Right atrium auricular region (tissue), 2 donors: ENCODE measurements around the gene AMZ1. TPM values are rescaled to one million over a fixed set of nuclear protein-coding genes. Genes with fewer than 3 reads are reported as not detected.

ENCODE experiments used
- DNase-seq: peaks from one replicate; pipeline ENCODE4 v3.0.0-alpha.2; 2019; ENCODE audit warnings: low spot score
- H3K27ac ChIP-seq, 2 donors: fragments of 200-600 bp; sonication (generic); 1 replicate in 1 of 2; 2 replicates in 1 of 2; pipeline ENCODE4 v1.5.1; 2016 to 2019
- H3K27me3 ChIP-seq, 2 donors: fragments of 200-600 bp; sonication (generic); one replicate each; pipeline versions ENCODE4 v1.5.1 to v1.6.0; 2017 to 2019
- H3K36me3 ChIP-seq: fragments of 200-600 bp; sonication (generic); one replicate; pipeline ENCODE4 v1.5.1; 2016
- H3K4me1 ChIP-seq, 2 donors: fragments of 200-600 bp; sonication (generic); one replicate each; pipeline versions ENCODE4 v1.5.1 to v1.6.0; 2017 to 2019
- H3K4me3 ChIP-seq, 2 donors: fragments of 200-600 bp; sonication (generic); 1 replicate in 1 of 2; 2 replicates in 1 of 2; pipeline ENCODE4 v1.5.1; 2017 to 2019; ENCODE audit warnings: mild to moderate bottlenecking in 1 of 2, moderate library complexity in 1 of 2
- H3K9me3 ChIP-seq, 2 donors: fragments of 200-600 bp; sonication (generic); one replicate each; pipeline ENCODE4 v1.5.1; 2019
- CTCF ChIP-seq, 2 donors: fragments of 200-600 bp; sonication (generic); IDR thresholded peaks; one replicate each; pipeline ENCODE4 v1.5.1; 2019; ENCODE audit warnings: antibody characterized with exemption in 2 of 2
- total RNA-seq, 2 donors: library from RNA; depleted of rRNA; stranded (reverse); fragments of >200 nt; gene quantifications; one replicate each; pipeline ENCODE4 v1.1.0, GENCODE V29; 2016

AMZ1 gene
- total RNA-seq = under 1 TPM in 1 of 2 donors, not detected in 1; 0.07 TPM

GRCh38 chr7:2687881-2688318, at the start of gene AMZ1:
Gene AMZ1, plus strand, starts transcription at chr7:2688202. Its CDS starts 12,250 bp downstream, at chr7:2700452.
- H3K27me3 ChIP-seq = peaks cover 0 to 8% of the 10 kb centered on the region in 2 donors
- no peak within 1 kb of the TSS for H3K27ac ChIP-seq
- no peak for TF ChIP-seq CTCF (IDR thresholded peaks at IDR 0.05)
- H3K4me3 ChIP-seq = peak within 1 kb of the TSS; percentile 9 to 45
- peaks cover 0 to 15% of the 10 kb centered on the region in 2 donors for H3K4me1 ChIP-seq
- no peaks in the 10 kb centered on the region for H3K36me3 ChIP-seq
- no peaks in the 10 kb centered on the region for H3K9me3 ChIP-seq
- no peak for DNase-seq

GRCh38 chr7:2638224-2638991, 49.6 kb upstream of the AMZ1 start:
- Histone ChIP-seq H3K4me1 (peaks cover 0 to 91% of the 10 kb centered on the region in 2 donors), H3K9me3 (no peaks in the 10 kb centered on the region), H3K27me3 (no peaks in the 10 kb centered on the region), H3K27ac (peak overlapping the region; percentile 77 to 89), H3K36me3 (no peaks in the 10 kb centered on the region), H3K4me3 (peak overlapping the region in 1 of 2 donors; percentile 1)
- no peak for TF ChIP-seq CTCF (IDR thresholded peaks at IDR 0.05)
- no peak for DNase-seq

- no peaks in the 10 kb centered on the region for H3K27me3 ChIP-seq
- H3K4me1 ChIP-seq = peaks cover 0 to 91% of the 10 kb centered on the region in 2 donors
- H3K9me3 ChIP-seq = no peaks in the 10 kb centered on the region
- no peak overlapping the region for H3K4me3 ChIP-seq
- no peak for DNase-seq
- no peak for TF ChIP-seq CTCF (IDR thresholded peaks at IDR 0.05)
- peak overlapping the region; percentile 77 to 89 for H3K27ac ChIP-seq
- H3K36me3 ChIP-seq = no peaks in the 10 kb centered on the region
Observed at GRCh38 chr7:2639181-2639681, 48.8 kb upstream of the AMZ1 start.

GRCh38 chr7:2639695-2640481, 48.1 kb upstream of the AMZ1 start:
- no peak for TF ChIP-seq CTCF (IDR thresholded peaks at IDR 0.05)

GRCh38 chr7:2640482-2640830, 47.5 kb upstream of the AMZ1 start:
- no peaks in the 10 kb centered on the region for H3K9me3 ChIP-seq
- TF ChIP-seq CTCF (IDR thresholded peaks at IDR 0.05) = no peak
- H3K27me3 ChIP-seq = no peaks in the 10 kb centered on the region
- no peaks in the 10 kb centered on the region for H3K36me3 ChIP-seq
- peak overlapping the region; percentile 89 for H3K27ac ChIP-seq
- H3K4me1 ChIP-seq = peaks cover 0 to 90% of the 10 kb centered on the region in 2 donors
- no peak overlapping the region for H3K4me3 ChIP-seq
- DNase-seq = no peak

More at GRCh38 chr7:2639695-2640481, 48.1 kb upstream of the AMZ1 start:
- DNase-seq = no peak
- H3K4me3 ChIP-seq = no peak overlapping the region
- H3K4me1 ChIP-seq = peaks cover 0 to 91% of the 10 kb centered on the region in 2 donors
- H3K27ac ChIP-seq = peak overlapping the region; percentile 77 to 89
- H3K27me3 ChIP-seq = no peaks in the 10 kb centered on the region
- H3K36me3 ChIP-seq = no peaks in the 10 kb centered on the region
- no peaks in the 10 kb centered on the region for H3K9me3 ChIP-seq
